PC-9 (cell line): ENCODE data around the gene DSCAML1. TPM values are rescaled to one million over a fixed set of nuclear protein-coding genes. Genes with fewer than 3 reads are reported as not detected.

Source experiments
- BruUV-seq: library from RNA; stranded (reverse); fragments of 400-500 nt; replicated peaks from 2 replicates; lab custom pipeline; 2021; lab: Mats Ljungman, UMichigan
- CTCF ChIA-PET: fragments of 300-600 bp; sonication (Branson Sonifier 250); formaldehyde crosslinking; loops from one replicate; lab custom pipeline; 2022; ENCODE audit warnings: antibody characterized with exemption; lab: Charles Lee
- POLR2A ChIA-PET: fragments of 300-600 bp; sonication (Branson Sonifier 250); formaldehyde crosslinking; loops from one replicate; lab custom pipeline; 2022; ENCODE audit warnings: antibody characterized with exemption; ENCODE audit not compliant: unreplicated experiment; lab: Charles Lee
- DNase-seq, 2 experiments: peaks; one replicate each; pipeline versions ENCODE4 v3.0.0 to v3.0.0-alpha.2; 2015 to 2022; ENCODE audit warnings: mixed read lengths in 1 of 2
- H2AFZ ChIP-seq: fragments of 200-600 bp; sonication (generic); 2 replicates; pipeline ENCODE4 v1.8.1; 2017; ENCODE audit warnings: antibody characterized with exemption
- H3F3A ChIP-seq: fragments of 200-600 bp; sonication (generic); 2 replicates; pipeline ENCODE4 v1.8.1; 2017; ENCODE audit warnings: antibody characterized with exemption, mild to moderate bottlenecking, low read depth; ENCODE audit not compliant: insufficient read depth
- H3K27ac ChIP-seq: fragments of 200-600 bp; sonication (generic); 2 replicates; pipeline ENCODE4 v1.6.1; 2016; ENCODE audit warnings: mixed run types
- H3K27me3 ChIP-seq: fragments of 200-600 bp; sonication (generic); 2 replicates; pipeline ENCODE4 v1.6.1; 2016; ENCODE audit warnings: low read depth, mixed run types; ENCODE audit not compliant: insufficient read depth
- H3K36me3 ChIP-seq: fragments of 200-600 bp; sonication (generic); 2 replicates; pipeline ENCODE4 v1.6.1; 2016; ENCODE audit warnings: low read depth, mixed run types
- H3K4me1 ChIP-seq: fragments of 200-600 bp; sonication (generic); replicated peaks from 2 replicates; pipeline ENCODE4 v1.6.1; 2016; ENCODE audit warnings: mixed run types; ENCODE audit not compliant: insufficient read depth
- H3K4me2 ChIP-seq: fragments of 200-600 bp; sonication (generic); 2 replicates; pipeline ENCODE4 v1.6.1; 2017; ENCODE audit warnings: mixed run types
- H3K4me3 ChIP-seq: fragments of 200-600 bp; sonication (generic); 2 replicates; pipeline ENCODE4 v1.6.1; 2016; ENCODE audit warnings: mixed run types
- H3K79me2 ChIP-seq: fragments of 200-600 bp; sonication (generic); 2 replicates; pipeline ENCODE4 v1.6.1; 2017; ENCODE audit warnings: low read depth, mixed run types
- H3K9me2 ChIP-seq: fragments of 200-600 bp; sonication (generic); 2 replicates; pipeline ENCODE4 v1.8.1; 2017; ENCODE audit warnings: mild to moderate bottlenecking; ENCODE audit not compliant: insufficient read depth
- H3K9me3 ChIP-seq: fragments of 200-600 bp; sonication (generic); 2 replicates; pipeline ENCODE4 v1.8.1; 2016; ENCODE audit warnings: low read depth; ENCODE audit not compliant: insufficient read depth
- H4K20me1 ChIP-seq: fragments of 200-600 bp; sonication (generic); 2 replicates; pipeline ENCODE4 v1.8.1; 2017; ENCODE audit not compliant: insufficient read depth
- CTCF ChIP-seq: fragments of 200-600 bp; sonication (generic); conservative IDR thresholded peaks from 2 replicates; pipeline ENCODE4 v1.6.1; 2017; ENCODE audit warnings: mixed run types, antibody characterized with exemption, mild to moderate bottlenecking, moderate library complexity
- EZH2 ChIP-seq: fragments of 200-600 bp; sonication (generic); IDR thresholded peaks from 2 replicates; pipeline ENCODE4 v1.8.0; 2017; ENCODE audit warnings: antibody characterized with exemption, low read depth
- intact Hi-C: fragments of 100-400 bp; cut with micrococcal nuclease; formaldehyde crosslinking; loops from one replicate; pipeline ENCODE4 v1.10.0; 2022; ENCODE audit not compliant: unreplicated experiment
- total RNA-seq: library from RNA; stranded (reverse); gene quantifications from 2 replicates; pipeline ENCODE4 v1.2.3, GENCODE V29; 2021

The DSCAML1 gene
- total RNA-seq, 1 experiment from 2014 or later, result not detected

- no peaks in the 10 kb centered on the region for H3K36me3 ChIP-seq
- H3K9me3 ChIP-seq, result no peaks in the 10 kb centered on the region
- H2AFZ ChIP-seq, result no peak overlapping the region
- no peaks in the 10 kb centered on the region for H3K9me2 ChIP-seq
- no peak overlapping the region for H3K27ac ChIP-seq
- no peak overlapping the region for H3K4me2 ChIP-seq
- TF ChIP-seq EZH2 (no peak), CTCF (no peak)
- CTCF ChIA-PET, result no interaction called here
- intact Hi-C loops, result no loop called here
- no TSS peak for BruUV-seq
- no peaks in the 10 kb centered on the region for H3F3A ChIP-seq
- peaks cover 100% of the 10 kb centered on the region for H3K27me3 ChIP-seq
- POLR2A ChIA-PET, result no interaction called here
- no peaks in the 10 kb centered on the region for H3K4me1 ChIP-seq
- 0 out of 2 replicates have a peak, but pooled peaks cover 3% of the 10 kb centered on the region for H4K20me1 ChIP-seq
- DNase-seq, result no peak
- no peaks in the 10 kb centered on the region for H3K79me2 ChIP-seq
- no peak overlapping the region for H3K4me3 ChIP-seq
Measured at GRCh38 chr11:117464778-117465177, 332.2 kb downstream of the DSCAML1 start.

- BruUV-seq, result no TSS peak
- Histone ChIP-seq H3K4me2 (no peak overlapping the region), H2AFZ (no peak overlapping the region), H3K9me2 (no peaks in the 10 kb centered on the region), H3K79me2 (no peaks in the 10 kb centered on the region), H3K36me3 (no peaks in the 10 kb centered on the region), H3K9me3 (no peaks in the 10 kb centered on the region), H3K4me3 (no peak overlapping the region), H4K20me1 (0 out of 2 replicates have a peak, but pooled peaks cover 3% of the 10 kb centered on the region), H3K27me3 (peaks cover 100% of the 10 kb centered on the region), H3F3A (no peaks in the 10 kb centered on the region), H3K27ac (no peak overlapping the region), H3K4me1 (no peaks in the 10 kb centered on the region)
- no peak for DNase-seq
- intact Hi-C loops, result no loop called here
- CTCF ChIA-PET, result no interaction called here
- no peak for TF ChIP-seq CTCF
- no peak for TF ChIP-seq EZH2
- POLR2A ChIA-PET, result no interaction called here
Measured at GRCh38 chr11:117462864-117463247, 334.2 kb downstream of the DSCAML1 start.

GRCh38 chr11:117462183-117462863 is 334.7 kb downstream of the DSCAML1 start:
- peaks cover 100% of the 10 kb centered on the region for H3K27me3 ChIP-seq
- H3K36me3 ChIP-seq, result no peaks in the 10 kb centered on the region
- no peak for DNase-seq
- no peak overlapping the region for H3K27ac ChIP-seq
- ChIA-PET CTCF (no interaction called here), POLR2A (no interaction called here)
- TF ChIP-seq CTCF (no peak), EZH2 (no peak)
- H3K9me3 ChIP-seq, result no peaks in the 10 kb centered on the region
- no peaks in the 10 kb centered on the region for H3K4me1 ChIP-seq
- H3F3A ChIP-seq, result no peaks in the 10 kb centered on the region
- no peak overlapping the region for H3K4me2 ChIP-seq
- intact Hi-C loops, result no loop called here
- H3K9me2 ChIP-seq, result no peaks in the 10 kb centered on the region
- no peak overlapping the region for H3K4me3 ChIP-seq
- H2AFZ ChIP-seq, result no peak overlapping the region
- 0 out of 2 replicates have a peak, but pooled peaks cover 3% of the 10 kb centered on the region for H4K20me1 ChIP-seq
- no peaks in the 10 kb centered on the region for H3K79me2 ChIP-seq
- no TSS peak for BruUV-seq
